ENCODE data around the gene SPATA45. TPM values are rescaled to one million over a fixed set of nuclear protein-coding genes. Genes with fewer than 3 reads are reported as not detected.
A peak's percentile ranks its signal among the peaks of the same experiment; 100 is the strongest.
"Not testable (repeated sequence)": the region's sequence is repeated elsewhere in the genome, so short reads cannot be mapped to it uniquely, and the experiment has no call there.

SPATA45 gene
- total RNA-seq, 1 experiment from 2014 or later = not detected

DNA sequence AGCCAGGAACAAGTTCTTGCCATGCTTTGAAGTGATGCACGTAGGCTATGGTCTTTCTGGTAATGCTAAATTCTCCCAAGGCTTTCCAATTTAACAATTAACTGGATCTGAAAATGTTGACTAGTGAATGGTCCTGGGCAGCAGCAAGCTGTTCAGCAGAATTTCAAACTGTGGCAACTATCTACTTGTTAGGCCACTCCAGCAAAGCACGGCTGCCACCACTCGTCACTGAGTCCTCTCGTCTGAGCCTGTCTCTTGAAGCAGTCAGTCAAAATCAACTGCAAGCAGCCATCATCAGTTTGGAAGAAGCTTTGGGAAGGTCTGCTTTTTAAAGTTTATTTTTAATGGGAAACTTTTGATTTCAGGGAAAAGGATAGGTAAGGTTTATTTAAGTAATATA, 16.8 kb upstream of the SPATA45 start:
- ChIA-PET CTCF (no interaction called here), POLR2A (ENCODE audit: unreplicated experiment) (no interaction called here)
- H3K9me2 ChIP-seq (replicated peaks; ENCODE audit: low read length) = no peaks in the 10 kb centered on the region
- H4K20me1 ChIP-seq (ENCODE audit: low read length) = peaks cover 17% of the 10 kb centered on the region
- no peak for DNase-seq
- no peaks in the 10 kb centered on the region for H3K9me3 ChIP-seq (ENCODE audit: low read length)
- H3K4me1 ChIP-seq (ENCODE audit: insufficient read depth, low read length) = peaks cover 23% of the 10 kb centered on the region
- BruUV-seq (replicated peaks) = no TSS peak
- ATAC-seq = no peak
- intact Hi-C loops (cut with micrococcal nuclease) = no loop called here
- no peak overlapping the region for H3K9ac ChIP-seq (ENCODE audit: low read length)
- no peak overlapping the region for H3K4me3 ChIP-seq (ENCODE audit: low read length)
- H3K79me2 ChIP-seq (ENCODE audit: low read length) = peaks cover 47% of the 10 kb centered on the region
- TF ChIP-seq EZH2 (IDR thresholded peaks at IDR 0.05; ENCODE audit: low read length, unreplicated experiment) (no peak), EZH2phosphoT487 (IDR thresholded peaks at IDR 0.05; ENCODE audit: borderline replicate concordance, low read length) (no peak)
- TF ChIP-seq, protein P1, sequence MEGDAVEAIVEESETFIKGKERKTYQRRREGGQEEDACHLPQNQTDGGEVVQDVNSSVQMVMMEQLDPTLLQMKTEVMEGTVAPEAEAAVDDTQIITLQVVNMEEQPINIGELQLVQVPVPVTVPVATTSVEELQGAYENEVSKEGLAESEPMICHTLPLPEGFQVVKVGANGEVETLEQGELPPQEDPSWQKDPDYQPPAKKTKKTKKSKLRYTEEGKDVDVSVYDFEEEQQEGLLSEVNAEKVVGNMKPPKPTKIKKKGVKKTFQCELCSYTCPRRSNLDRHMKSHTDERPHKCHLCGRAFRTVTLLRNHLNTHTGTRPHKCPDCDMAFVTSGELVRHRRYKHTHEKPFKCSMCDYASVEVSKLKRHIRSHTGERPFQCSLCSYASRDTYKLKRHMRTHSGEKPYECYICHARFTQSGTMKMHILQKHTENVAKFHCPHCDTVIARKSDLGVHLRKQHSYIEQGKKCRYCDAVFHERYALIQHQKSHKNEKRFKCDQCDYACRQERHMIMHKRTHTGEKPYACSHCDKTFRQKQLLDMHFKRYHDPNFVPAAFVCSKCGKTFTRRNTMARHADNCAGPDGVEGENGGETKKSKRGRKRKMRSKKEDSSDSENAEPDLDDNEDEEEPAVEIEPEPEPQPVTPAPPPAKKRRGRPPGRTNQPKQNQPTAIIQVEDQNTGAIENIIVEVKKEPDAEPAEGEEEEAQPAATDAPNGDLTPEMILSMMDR (conservative IDR thresholded peaks at IDR 0.05; ENCODE audit: low read depth, low read length) = no peak
- no peak overlapping the region for H3K27ac ChIP-seq (ENCODE audit: low read length)
- H3F3A ChIP-seq (ENCODE audit: low read length, unreplicated experiment) = no peaks in the 10 kb centered on the region
- no peak overlapping the region for H2AFZ ChIP-seq (ENCODE audit: low read length)
- no peak overlapping the region for H3K4me2 ChIP-seq (ENCODE audit: low read length)
- H3K27me3 ChIP-seq (ENCODE audit: low read length) = no peaks in the 10 kb centered on the region
- peaks cover 29% of the 10 kb centered on the region for H3K36me3 ChIP-seq (ENCODE audit: low read depth, low read length)

DNA sequence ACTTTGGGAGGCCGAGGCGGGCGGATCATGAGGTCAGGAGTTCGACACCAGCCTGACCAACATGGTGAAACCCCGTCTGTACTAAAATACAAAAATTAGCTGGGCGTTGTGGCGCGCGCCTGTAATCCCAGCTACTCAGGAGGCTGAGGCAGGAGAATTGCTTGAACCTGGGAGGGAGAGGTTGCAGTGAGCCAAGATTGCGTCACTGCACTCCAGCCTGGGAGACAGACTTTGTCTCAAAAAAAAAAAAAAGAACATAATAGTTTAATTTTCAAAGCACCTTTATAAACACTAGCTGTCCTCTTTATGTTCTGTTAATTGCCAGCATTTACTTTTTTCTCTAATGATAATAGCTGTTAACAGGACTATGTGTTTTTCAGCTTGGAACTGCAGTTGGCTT, 15.9 kb upstream of the SPATA45 start:
- H3K27me3 ChIP-seq (ENCODE audit: low read length); ATAC-seq; intact Hi-C loops (cut with micrococcal nuclease); H3K4me3 ChIP-seq (ENCODE audit: low read length); CTCF ChIA-PET; H3K9me3 ChIP-seq (ENCODE audit: low read length); BruUV-seq (replicated peaks); H3K9ac ChIP-seq (ENCODE audit: low read length); H3K9me2 ChIP-seq (replicated peaks; ENCODE audit: low read length); DNase-seq; H3K27ac ChIP-seq (ENCODE audit: low read length); H2AFZ ChIP-seq (ENCODE audit: low read length); H3K4me2 ChIP-seq (ENCODE audit: low read length); H3F3A ChIP-seq (ENCODE audit: low read length, unreplicated experiment): not testable (repeated sequence)
- Histone ChIP-seq H4K20me1 (ENCODE audit: low read length) (peaks cover 17% of the 10 kb centered on the region), H3K36me3 (ENCODE audit: low read depth, low read length) (peaks cover 29% of the 10 kb centered on the region), H3K4me1 (ENCODE audit: insufficient read depth, low read length) (peaks cover 23% of the 10 kb centered on the region), H3K79me2 (ENCODE audit: low read length) (peaks cover 55% of the 10 kb centered on the region)
- POLR2A ChIA-PET (ENCODE audit: unreplicated experiment) = interaction anchor here (0.6 kb wide), 1 partner anchor 284 kb away, joined by 12 read pairs; no protein-coding TSS in a partner anchor

DNA sequence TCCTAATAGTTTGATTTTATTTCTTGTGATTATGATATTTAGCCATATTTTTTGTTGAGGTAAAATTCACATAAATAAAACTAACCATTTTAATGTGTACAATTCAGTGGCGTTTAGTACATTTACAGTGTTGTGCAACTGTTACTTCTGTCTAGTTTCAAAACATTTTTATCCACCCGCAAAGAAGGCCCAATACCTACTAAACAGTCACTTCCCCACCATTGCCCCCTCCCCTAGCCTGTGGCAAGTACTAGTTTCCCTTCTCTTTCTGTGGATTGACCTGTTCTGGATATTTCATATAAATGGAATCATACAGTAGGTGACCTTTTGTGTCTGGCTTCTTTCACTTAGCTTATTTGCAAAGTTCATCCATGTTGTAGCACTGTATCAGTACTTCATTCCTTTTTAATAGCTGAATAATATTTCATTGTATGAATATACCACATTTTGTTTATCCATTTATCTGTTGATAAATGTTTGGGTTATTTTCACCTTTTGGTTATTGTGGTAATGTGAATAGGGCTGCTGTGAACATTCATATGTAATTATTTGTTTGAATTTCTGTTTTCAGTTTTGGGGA, 14.8 kb upstream of the SPATA45 start:
- H3K9me3 ChIP-seq (ENCODE audit: low read length) = no peaks in the 10 kb centered on the region
- DNase-seq (no peak), ATAC-seq (no peak)
- H3K4me2 ChIP-seq (ENCODE audit: low read length) = peak overlapping the region; percentile 40
- peaks cover 17% of the 10 kb centered on the region for H4K20me1 ChIP-seq (ENCODE audit: low read length)
- intact Hi-C loops (cut with micrococcal nuclease) = no loop called here
- BruUV-seq (replicated peaks) = no TSS peak
- peak overlapping the region; percentile 28 for H3K4me3 ChIP-seq (ENCODE audit: low read length)
- H3F3A ChIP-seq (ENCODE audit: low read length, unreplicated experiment) = no peaks in the 10 kb centered on the region
- CTCF ChIA-PET = no interaction called here
- H3K36me3 ChIP-seq (ENCODE audit: low read depth, low read length) = peaks cover 26% of the 10 kb centered on the region
- peaks cover 24% of the 10 kb centered on the region for H3K4me1 ChIP-seq (ENCODE audit: insufficient read depth, low read length)
- no peak overlapping the region for H3K27ac ChIP-seq (ENCODE audit: low read length)
- H3K9me2 ChIP-seq (replicated peaks; ENCODE audit: low read length) = no peaks in the 10 kb centered on the region
- H3K27me3 ChIP-seq (ENCODE audit: low read length) = no peaks in the 10 kb centered on the region
- POLR2A ChIA-PET (ENCODE audit: unreplicated experiment) = no interaction called here
- H3K79me2 ChIP-seq (ENCODE audit: low read length) = peaks cover 57% of the 10 kb centered on the region
- H3K9ac ChIP-seq (ENCODE audit: low read length) = no peak overlapping the region
- no peak overlapping the region for H2AFZ ChIP-seq (ENCODE audit: low read length)
- TF ChIP-seq EZH2 (IDR thresholded peaks at IDR 0.05; ENCODE audit: low read length, unreplicated experiment) = no peak
- TF ChIP-seq, protein P1 (conservative IDR thresholded peaks at IDR 0.05; ENCODE audit: low read depth, low read length) = no peak
